GM19438 (cell line): ENCODE measurements around the gene RIGI.
"Not testable (repeated sequence)": the region's sequence is repeated elsewhere in the genome, so short reads cannot be mapped to it uniquely, and the experiment has no call there.

Experiments
- ATAC-seq: cut with Tn5 transposase; IDR thresholded peaks from one replicate; pipeline ENCODE4 v1.9.1; 2021; ENCODE audit warnings: low read depth; ENCODE audit not compliant: unreplicated experiment

The RIGI gene

GRCh38 chr9:32533336-32533735 is 7.3 kb upstream of the RIGI start:
- ATAC-seq: no peak

- ATAC-seq: no peak
Observed at GRCh38 chr9:32526707-32527048, 682 bp upstream of the RIGI start.

GRCh38 chr9:32525709-32526030 is 326 bp downstream of the RIGI start:
- no peak for ATAC-seq

- ATAC-seq: peak; percentile 19
Observed at GRCh38 chr9:32524892-32525708, 896 bp downstream of the RIGI start.

GRCh38 chr9:32524558-32524891 is 1.5 kb downstream of the RIGI start:
- not testable (repeated sequence) for ATAC-seq

- no peak for ATAC-seq
Observed at GRCh38 chr9:32523910-32524309, 2.1 kb downstream of the RIGI start.

GRCh38 chr9:32518276-32518675 is 7.7 kb downstream of the RIGI start:
- ATAC-seq: no peak

GRCh38 chr9:32516241-32516640 is 9.8 kb downstream of the RIGI start:
- no peak for ATAC-seq

GRCh38 chr9:32508728-32509127 is 17.3 kb downstream of the RIGI start:
- ATAC-seq: no peak

GRCh38 chr9:32503008-32503407 is 23.0 kb downstream of the RIGI start:
- ATAC-seq: no peak

GRCh38 chr9:32502464-32502863 is 23.5 kb downstream of the RIGI start:
- no peak for ATAC-seq

GRCh38 chr9:32501868-32502267 is 24.1 kb downstream of the RIGI start:
- ATAC-seq: no peak

- no peak for ATAC-seq
Observed at GRCh38 chr9:32500768-32501167, 25.2 kb downstream of the RIGI start.

GRCh38 chr9:32497921-32498320 is 28.1 kb downstream of the RIGI start:
- ATAC-seq: no peak

- no peak for ATAC-seq
Observed at GRCh38 chr9:32490601-32491000, 35.4 kb downstream of the RIGI start.

- no peak for ATAC-seq
Observed at GRCh38 chr9:32487981-32488380, 38.0 kb downstream of the RIGI start.

GRCh38 chr9:32486839-32487562 is 39.0 kb downstream of the RIGI start:
- ATAC-seq: no peak

- no peak for ATAC-seq
Observed at GRCh38 chr9:32483343-32483742, 42.7 kb downstream of the RIGI start.
